ENCODE data around the gene PPFIA3.

DNA sequence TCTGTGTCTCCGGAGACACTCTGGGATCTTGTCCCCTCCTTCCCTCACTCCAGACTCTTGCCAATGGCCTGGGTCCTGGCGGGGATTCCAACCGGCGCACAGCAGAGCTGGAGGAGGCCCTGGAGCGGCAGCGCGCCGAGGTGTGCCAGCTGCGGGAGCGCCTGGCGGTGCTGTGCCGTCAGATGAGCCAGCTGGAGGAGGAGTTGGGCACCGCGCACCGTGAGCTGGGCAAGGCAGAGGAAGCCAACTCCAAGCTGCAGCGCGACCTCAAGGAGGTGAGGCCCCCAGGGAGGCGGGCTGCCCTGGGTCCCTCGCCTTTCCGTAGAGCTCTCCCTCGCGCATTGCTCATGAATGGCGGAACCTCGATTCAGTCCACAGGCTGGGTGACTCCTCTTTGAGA lies 11.0 kb downstream of the PPFIA3 start:
- TF ChIP-seq, protein P1, sequence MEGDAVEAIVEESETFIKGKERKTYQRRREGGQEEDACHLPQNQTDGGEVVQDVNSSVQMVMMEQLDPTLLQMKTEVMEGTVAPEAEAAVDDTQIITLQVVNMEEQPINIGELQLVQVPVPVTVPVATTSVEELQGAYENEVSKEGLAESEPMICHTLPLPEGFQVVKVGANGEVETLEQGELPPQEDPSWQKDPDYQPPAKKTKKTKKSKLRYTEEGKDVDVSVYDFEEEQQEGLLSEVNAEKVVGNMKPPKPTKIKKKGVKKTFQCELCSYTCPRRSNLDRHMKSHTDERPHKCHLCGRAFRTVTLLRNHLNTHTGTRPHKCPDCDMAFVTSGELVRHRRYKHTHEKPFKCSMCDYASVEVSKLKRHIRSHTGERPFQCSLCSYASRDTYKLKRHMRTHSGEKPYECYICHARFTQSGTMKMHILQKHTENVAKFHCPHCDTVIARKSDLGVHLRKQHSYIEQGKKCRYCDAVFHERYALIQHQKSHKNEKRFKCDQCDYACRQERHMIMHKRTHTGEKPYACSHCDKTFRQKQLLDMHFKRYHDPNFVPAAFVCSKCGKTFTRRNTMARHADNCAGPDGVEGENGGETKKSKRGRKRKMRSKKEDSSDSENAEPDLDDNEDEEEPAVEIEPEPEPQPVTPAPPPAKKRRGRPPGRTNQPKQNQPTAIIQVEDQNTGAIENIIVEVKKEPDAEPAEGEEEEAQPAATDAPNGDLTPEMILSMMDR (IDR thresholded peaks at IDR 0.05; ENCODE audit: poor library complexity): no peak
- TF ChIP-seq EZH2phosphoT487 (IDR thresholded peaks at IDR 0.05; ENCODE audit: low read depth, severe bottlenecking, unreplicated experiment): no peak
